HG02870 (cell line): ENCODE measurements around the gene ITPR1.

Experiments
- ATAC-seq: cut with Tn5 transposase; IDR thresholded peaks from one replicate; pipeline ENCODE4 v1.9.1; 2021; ENCODE audit warnings: mild to moderate bottlenecking, moderate library complexity; ENCODE audit not compliant: unreplicated experiment

The ITPR1 gene

DNA sequence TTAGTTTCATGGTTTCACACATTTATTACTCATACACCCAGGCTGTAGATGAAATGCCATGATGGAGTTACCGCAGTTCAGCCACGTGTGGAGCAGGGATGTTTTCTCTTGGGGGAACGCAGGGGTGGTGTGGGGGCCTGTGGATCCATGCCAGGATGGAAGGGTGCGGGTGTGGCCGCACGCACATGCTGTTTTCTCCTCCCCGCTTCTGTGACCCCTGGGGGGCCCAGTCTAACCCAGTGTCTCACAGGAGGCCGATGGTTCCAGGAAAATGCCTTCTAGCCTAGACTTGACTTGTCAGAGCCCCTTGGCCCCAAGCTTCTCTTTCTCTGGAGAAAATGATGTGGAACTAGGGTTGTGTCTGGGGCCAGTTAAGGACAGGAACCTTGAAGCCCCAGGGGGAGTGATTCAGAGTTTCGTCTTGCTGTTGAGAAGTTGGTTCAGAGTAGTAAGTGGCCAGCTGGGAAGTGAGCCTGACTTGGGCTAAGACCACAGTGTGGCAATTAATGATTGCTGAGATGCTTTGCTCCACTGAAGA, 245.7 kb downstream of the ITPR1 start:
- ATAC-seq = no peak

DNA sequence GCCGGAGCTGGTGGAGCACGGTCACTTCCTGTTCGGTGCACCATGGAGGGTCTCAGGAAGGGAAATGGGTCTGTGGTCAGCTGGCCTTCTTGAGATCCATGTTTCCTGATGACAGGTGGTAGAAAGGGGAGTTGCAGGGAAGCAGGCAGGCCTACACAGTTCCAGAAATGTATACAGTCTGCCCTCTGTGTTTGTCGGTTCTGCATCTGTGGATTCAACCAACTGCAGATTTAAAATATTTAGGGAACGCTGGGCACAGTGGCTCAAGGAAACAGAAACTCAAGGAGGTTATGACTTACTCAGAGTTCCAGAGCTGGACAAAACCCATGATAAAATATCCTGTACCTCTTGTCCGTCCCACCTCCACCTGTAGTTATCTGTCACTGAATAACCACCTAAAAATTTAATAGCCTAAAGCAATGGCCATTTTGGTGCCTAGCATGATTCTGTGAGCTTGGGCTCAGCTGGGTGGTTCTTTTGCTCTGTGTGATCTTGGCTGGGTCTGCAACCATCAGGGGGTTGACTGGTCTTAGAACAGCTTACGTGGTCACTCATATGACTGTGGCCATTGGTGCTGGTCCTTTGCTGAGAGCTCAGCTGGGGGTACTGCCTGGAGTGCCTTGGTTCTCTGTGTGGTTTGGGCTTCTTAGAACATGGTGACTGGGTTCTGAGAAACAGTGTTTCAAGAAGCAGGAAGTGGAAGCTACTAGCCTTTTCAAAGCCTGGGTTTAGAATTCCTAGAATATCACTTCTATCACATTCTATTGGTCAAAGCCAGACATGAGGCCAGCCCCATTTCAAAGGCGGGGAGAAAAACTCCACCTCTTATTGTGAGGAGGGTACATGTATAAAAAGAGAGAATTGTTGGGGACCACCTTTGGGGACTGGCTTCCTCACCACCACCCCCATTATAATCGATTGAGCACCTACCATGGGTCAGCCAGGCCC, 246.4 kb downstream of the ITPR1 start:
- ATAC-seq = no peak

GRCh38 chr3:4740397-4741105, 247.4 kb downstream of the ITPR1 start:
- ATAC-seq = no peak

DNA sequence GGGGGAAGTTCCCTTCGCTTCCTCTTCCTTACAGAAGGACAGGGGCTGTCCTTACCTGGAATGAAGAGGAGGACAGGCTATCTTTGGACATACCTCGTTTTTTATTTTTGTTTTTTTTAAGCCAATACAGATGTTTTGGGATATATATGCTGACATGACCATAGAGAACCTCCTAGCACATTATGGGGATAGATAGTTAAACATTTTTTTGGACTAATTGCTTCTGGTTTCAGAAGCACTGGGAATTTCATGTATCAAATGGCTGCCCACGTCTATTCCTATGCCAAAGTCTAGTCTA, 247.9 kb downstream of the ITPR1 start:
- ATAC-seq = no peak

- ATAC-seq = no peak
Observed at GRCh38 chr3:4741404-4742307, 248.5 kb downstream of the ITPR1 start.

DNA sequence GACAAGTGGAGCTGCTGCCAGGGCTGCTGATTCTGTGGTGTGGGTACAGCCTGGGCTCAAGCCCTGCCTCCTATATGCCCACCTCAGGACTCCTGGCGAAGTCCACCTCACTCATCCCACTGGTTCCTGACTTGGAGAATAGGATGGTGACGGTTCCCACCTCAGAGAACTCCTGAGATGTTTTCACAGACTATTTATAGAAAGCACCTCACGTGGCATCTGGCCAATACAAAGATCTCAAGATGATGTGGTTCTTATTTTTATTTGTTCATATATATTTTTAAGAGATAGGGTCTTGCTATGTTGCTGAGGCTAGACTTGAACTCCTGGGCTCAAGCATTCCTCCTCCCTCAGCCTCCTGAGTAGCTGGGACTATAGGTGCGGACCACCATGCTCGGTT, 249.2 kb downstream of the ITPR1 start:
- ATAC-seq = no peak

- ATAC-seq = no peak
Observed at GRCh38 chr3:4743371-4743770, 250.2 kb downstream of the ITPR1 start.

- ATAC-seq = no peak
Observed at GRCh38 chr3:4744405-4745234, 251.5 kb downstream of the ITPR1 start.

DNA sequence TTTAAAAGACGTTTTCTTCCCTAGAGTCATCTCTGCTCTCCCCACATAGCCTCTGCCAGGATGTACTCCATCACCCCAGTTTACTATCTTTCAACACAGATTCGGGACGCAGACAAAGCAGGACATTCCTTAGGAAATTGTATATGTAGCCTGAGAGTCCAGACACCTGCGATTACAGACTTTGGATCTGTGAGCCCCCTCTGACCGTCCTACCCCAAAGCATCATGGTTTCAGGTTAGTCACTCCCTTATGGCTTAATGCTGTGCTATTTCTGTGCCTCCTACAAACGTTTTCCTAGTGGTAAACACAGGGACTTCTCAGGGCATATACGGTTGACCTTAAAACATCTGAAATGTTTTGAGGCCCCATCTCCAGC, 252.1 kb downstream of the ITPR1 start:
- no peak for ATAC-seq

GRCh38 chr3:4746241-4746958, 253.3 kb downstream of the ITPR1 start:
- ATAC-seq = no peak

GRCh38 chr3:4748127-4748526, 255.0 kb downstream of the ITPR1 start:
- ATAC-seq = no peak

GRCh38 chr3:4748701-4749378, 255.7 kb downstream of the ITPR1 start:
- peak; percentile 42 for ATAC-seq

GRCh38 chr3:4749567-4750002, 256.4 kb downstream of the ITPR1 start:
- ATAC-seq = peak; percentile 37

DNA sequence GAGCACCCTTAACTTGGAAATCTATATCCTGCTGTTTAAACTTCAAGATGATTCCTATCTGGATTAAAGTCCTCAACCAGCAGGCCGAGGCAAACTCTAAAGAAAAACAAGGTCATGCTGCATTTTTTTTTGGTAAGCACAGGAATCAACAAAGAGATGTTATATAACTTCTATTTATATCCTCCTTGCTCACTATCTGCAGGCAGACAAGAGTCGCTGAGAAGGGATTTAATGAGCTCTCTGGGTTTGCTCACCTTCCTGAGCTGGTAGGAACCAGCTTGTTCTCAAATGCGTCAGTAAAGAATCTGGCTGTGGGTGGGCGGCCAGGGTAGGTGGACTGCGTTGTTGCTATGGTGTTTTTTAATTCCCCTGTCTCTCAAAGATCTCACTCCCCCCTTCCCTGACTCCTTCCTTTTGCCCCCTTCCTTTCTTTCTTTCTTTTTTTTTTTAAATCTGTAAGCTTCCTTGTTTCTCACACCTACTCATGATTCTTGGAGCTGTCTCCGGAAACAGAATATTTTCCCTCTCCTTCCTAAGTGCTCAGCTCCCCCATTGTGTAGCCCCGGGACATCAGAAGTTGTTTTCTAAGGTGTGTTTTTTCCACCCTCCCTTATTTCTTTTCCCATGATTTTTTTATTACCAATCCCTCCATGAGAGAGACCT, 257.3 kb downstream of the ITPR1 start:
- no peak for ATAC-seq

DNA sequence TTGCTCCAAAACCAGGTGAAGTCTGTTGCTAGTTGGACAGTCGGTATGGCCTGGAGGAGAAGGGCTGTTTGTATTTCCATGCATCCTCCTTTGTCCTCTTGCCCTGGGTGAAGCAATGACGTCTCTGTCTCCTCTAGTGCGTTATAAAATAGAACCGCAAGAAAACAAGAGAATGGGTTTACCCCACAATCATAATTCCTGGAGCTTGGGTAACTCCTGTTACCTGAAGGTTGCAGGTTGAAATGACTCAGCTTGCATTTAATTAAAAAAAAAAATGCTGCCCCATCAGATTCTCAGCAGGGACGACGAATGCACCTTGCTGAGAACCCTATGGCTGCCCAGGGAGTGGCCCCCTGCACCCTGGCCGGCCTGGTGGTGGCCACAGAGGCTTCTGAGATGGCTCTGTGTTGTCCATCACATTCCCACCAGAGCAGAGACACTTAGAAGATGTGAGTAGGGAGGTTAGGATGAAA, 257.9 kb downstream of the ITPR1 start:
- ATAC-seq = no peak

DNA sequence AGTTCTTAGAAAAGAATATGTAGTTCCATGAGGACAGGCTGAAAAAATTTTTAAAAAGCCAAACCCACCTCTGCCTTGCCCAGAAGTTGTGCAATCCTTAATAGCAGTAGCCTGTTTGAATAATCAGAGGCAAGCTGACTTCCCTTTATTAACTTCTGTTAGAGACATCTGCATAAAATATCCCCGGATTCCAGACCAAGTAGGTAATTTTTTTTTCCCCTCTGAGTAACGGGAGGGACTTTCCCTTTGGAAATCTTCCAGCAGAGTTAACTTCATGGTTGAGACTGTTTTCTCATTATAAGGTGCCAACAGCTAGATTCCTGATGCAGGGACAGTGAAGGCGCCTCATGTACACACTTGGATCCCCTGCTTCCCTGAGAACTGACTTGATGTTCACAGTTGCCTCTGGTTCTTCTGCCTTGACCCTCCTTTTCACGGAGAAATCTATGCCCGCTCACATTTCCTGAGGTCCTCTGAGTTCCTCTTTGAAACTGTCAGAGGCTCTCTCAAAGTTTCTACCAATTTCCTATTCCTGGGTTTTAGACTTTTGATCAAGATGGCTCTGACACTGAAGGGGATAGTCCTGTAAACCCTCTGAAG, 258.5 kb downstream of the ITPR1 start:
- no peak for ATAC-seq

- ATAC-seq = no peak
Observed at GRCh38 chr3:4752201-4753072, 259.3 kb downstream of the ITPR1 start.
